ENCODE measurements around the gene DPP6.

Gene DPP6

GRCh38 chr7:154844499-154844898 lies 792.3 kb downstream of the DPP6 start:
- TF ChIP-seq FOXM1 (IDR thresholded peaks at IDR 0.05; ENCODE audit: borderline replicate concordance, low read depth) (no peak), TEAD4 (IDR thresholded peaks at IDR 0.05) (no peak), EP300 (IDR thresholded peaks at IDR 0.05; ENCODE audit: borderline replicate concordance) (no peak), EGR1 (IDR thresholded peaks at IDR 0.05) (no peak)

- TF ChIP-seq RAD21 (IDR thresholded peaks at IDR 0.05; ENCODE audit: low read depth): no peak
- no peak for TF ChIP-seq EGR1 (IDR thresholded peaks at IDR 0.05)
- TF ChIP-seq REST (IDR thresholded peaks at IDR 0.05; ENCODE audit: low read depth): no peak
- TF ChIP-seq EP300 (IDR thresholded peaks at IDR 0.05; ENCODE audit: borderline replicate concordance): no peak
- TF ChIP-seq CEBPB (IDR thresholded peaks at IDR 0.05): no peak
- TF ChIP-seq MAX (IDR thresholded peaks at IDR 0.05): no peak
Measured at GRCh38 chr7:154844955-154845354, 792.8 kb downstream of the DPP6 start.

- TF ChIP-seq TAF1 (IDR thresholded peaks at IDR 0.05; ENCODE audit: low read depth) (no peak), MAX (IDR thresholded peaks at IDR 0.05) (no peak), CEBPB (IDR thresholded peaks at IDR 0.05) (no peak), EGR1 (IDR thresholded peaks at IDR 0.05) (no peak), USF1 (IDR thresholded peaks at IDR 0.05) (no peak), NFIC (IDR thresholded peaks at IDR 0.05) (no peak), RAD21 (IDR thresholded peaks at IDR 0.05; ENCODE audit: low read depth) (no peak), TCF12 (IDR thresholded peaks at IDR 0.05; ENCODE audit: low read depth) (no peak), EP300 (IDR thresholded peaks at IDR 0.05; ENCODE audit: borderline replicate concordance) (no peak), ZBTB7A (IDR thresholded peaks at IDR 0.05; ENCODE audit: low read depth) (no peak), FOXM1 (IDR thresholded peaks at IDR 0.05; ENCODE audit: borderline replicate concordance, low read depth) (no peak), CREB1 (IDR thresholded peaks at IDR 0.05; ENCODE audit: low read depth) (no peak), YY1 (IDR thresholded peaks at IDR 0.05; ENCODE audit: low read depth) (no peak)
Measured at GRCh38 chr7:154848464-154848863, 796.3 kb downstream of the DPP6 start.

GRCh38 chr7:154852205-154852604 lies 800.0 kb downstream of the DPP6 start:
- TF ChIP-seq FOXM1 (IDR thresholded peaks at IDR 0.05; ENCODE audit: borderline replicate concordance, low read depth): no peak
- TF ChIP-seq MAX (IDR thresholded peaks at IDR 0.05): no peak
- TF ChIP-seq EGR1 (IDR thresholded peaks at IDR 0.05): no peak
- no peak for TF ChIP-seq USF1 (IDR thresholded peaks at IDR 0.05)
- TF ChIP-seq NFIC (IDR thresholded peaks at IDR 0.05): no peak
- no peak for TF ChIP-seq CEBPB (IDR thresholded peaks at IDR 0.05)
- no peak for TF ChIP-seq REST (IDR thresholded peaks at IDR 0.05; ENCODE audit: low read depth)
- no peak for TF ChIP-seq YY1 (IDR thresholded peaks at IDR 0.05; ENCODE audit: low read depth)
- no peak for TF ChIP-seq TAF1 (IDR thresholded peaks at IDR 0.05; ENCODE audit: low read depth)
- no peak for TF ChIP-seq CREB1 (IDR thresholded peaks at IDR 0.05; ENCODE audit: low read depth)
- TF ChIP-seq TCF12 (IDR thresholded peaks at IDR 0.05; ENCODE audit: low read depth): no peak
- TF ChIP-seq ZBTB7A (IDR thresholded peaks at IDR 0.05; ENCODE audit: low read depth): no peak
- TF ChIP-seq TEAD4 (IDR thresholded peaks at IDR 0.05): no peak
- no peak for TF ChIP-seq RAD21 (IDR thresholded peaks at IDR 0.05; ENCODE audit: low read depth)

GRCh38 chr7:154853063-154853726 lies 801.0 kb downstream of the DPP6 start:
- TF ChIP-seq TAF1 (IDR thresholded peaks at IDR 0.05; ENCODE audit: low read depth): no peak
- TF ChIP-seq USF1 (IDR thresholded peaks at IDR 0.05): no peak
- TF ChIP-seq MAX (IDR thresholded peaks at IDR 0.05): no peak
- no peak for TF ChIP-seq EP300 (IDR thresholded peaks at IDR 0.05; ENCODE audit: borderline replicate concordance)
- no peak for TF ChIP-seq CEBPB (IDR thresholded peaks at IDR 0.05)
- TF ChIP-seq ZBTB7A (IDR thresholded peaks at IDR 0.05; ENCODE audit: low read depth): no peak

Data from Ishikawa (cell line).